Measurements from ENCODE around the gene PPFIA2.
A peak's percentile ranks its signal among the peaks of the same experiment; 100 is the strongest.

PPFIA2 gene

GRCh38 chr12:81263072-81263471 is 496.1 kb downstream of the PPFIA2 start:
- H3K36me3 ChIP-seq (ENCODE audit: control insufficient read depth, insufficient read depth, low read length), result no peaks in the 10 kb centered on the region
- H3K9me3 ChIP-seq (ENCODE audit: control insufficient read depth, insufficient read depth, low read depth, low read length), result no peaks in the 10 kb centered on the region
- no peak overlapping the region for H3K9ac ChIP-seq (ENCODE audit: low read length)
- H3K27ac ChIP-seq (ENCODE audit: low read depth, low read length), result no peak overlapping the region
- no peaks in the 10 kb centered on the region for H3K27me3 ChIP-seq (ENCODE audit: control insufficient read depth, insufficient read depth, low read length)
- no peaks in the 10 kb centered on the region for H3K4me1 ChIP-seq (ENCODE audit: control insufficient read depth, insufficient read depth, low read length)
- H3K4me3 ChIP-seq (ENCODE audit: low read depth, low read length), result no peak overlapping the region

GRCh38 chr12:81261508-81262207 is 497.5 kb downstream of the PPFIA2 start:
- Histone ChIP-seq H3K27ac (ENCODE audit: low read depth, low read length) (no peak overlapping the region), H3K4me1 (ENCODE audit: control insufficient read depth, insufficient read depth, low read length) (peaks cover 5% of the 10 kb centered on the region; the same call in 1 of the 2 replicates), H3K36me3 (ENCODE audit: control insufficient read depth, insufficient read depth, low read length) (no peaks in the 10 kb centered on the region), H3K27me3 (ENCODE audit: control insufficient read depth, insufficient read depth, low read length) (no peaks in the 10 kb centered on the region), H3K4me3 (ENCODE audit: low read depth, low read length) (no peak overlapping the region), H3K9me3 (ENCODE audit: control insufficient read depth, insufficient read depth, low read depth, low read length) (no peaks in the 10 kb centered on the region), H3K9ac (ENCODE audit: low read length) (no peak overlapping the region)

GRCh38 chr12:81259360-81259759 is 499.8 kb downstream of the PPFIA2 start:
- H3K27ac ChIP-seq (ENCODE audit: low read depth, low read length), result no peak overlapping the region
- H3K9me3 ChIP-seq (ENCODE audit: control insufficient read depth, insufficient read depth, low read depth, low read length), result no peaks in the 10 kb centered on the region
- no peak overlapping the region for H3K4me3 ChIP-seq (ENCODE audit: low read depth, low read length)
- H3K9ac ChIP-seq (ENCODE audit: low read length), result no peak overlapping the region
- no peaks in the 10 kb centered on the region for H3K36me3 ChIP-seq (ENCODE audit: control insufficient read depth, insufficient read depth, low read length)
- H3K4me1 ChIP-seq (ENCODE audit: control insufficient read depth, insufficient read depth, low read length), result peaks cover 10% of the 10 kb centered on the region
- no peaks in the 10 kb centered on the region for H3K27me3 ChIP-seq (ENCODE audit: control insufficient read depth, insufficient read depth, low read length)

GRCh38 chr12:81257947-81258551 is 501.1 kb downstream of the PPFIA2 start:
- Histone ChIP-seq H3K27ac (ENCODE audit: low read depth, low read length) (no peak overlapping the region), H3K9me3 (ENCODE audit: control insufficient read depth, insufficient read depth, low read depth, low read length) (no peaks in the 10 kb centered on the region), H3K4me1 (ENCODE audit: control insufficient read depth, insufficient read depth, low read length) (peaks cover 10% of the 10 kb centered on the region), H3K9ac (ENCODE audit: low read length) (no peak overlapping the region), H3K27me3 (ENCODE audit: control insufficient read depth, insufficient read depth, low read length) (no peaks in the 10 kb centered on the region), H3K36me3 (ENCODE audit: control insufficient read depth, insufficient read depth, low read length) (no peaks in the 10 kb centered on the region), H3K4me3 (ENCODE audit: low read depth, low read length) (no peak overlapping the region)

GRCh38 chr12:81255947-81256346 is 503.2 kb downstream of the PPFIA2 start:
- Histone ChIP-seq H3K4me1 (ENCODE audit: control insufficient read depth, insufficient read depth, low read length) (peaks cover 13% of the 10 kb centered on the region), H3K4me3 (ENCODE audit: low read depth, low read length) (no peak overlapping the region), H3K36me3 (ENCODE audit: control insufficient read depth, insufficient read depth, low read length) (no peaks in the 10 kb centered on the region), H3K9ac (ENCODE audit: low read length) (no peak overlapping the region), H3K9me3 (ENCODE audit: control insufficient read depth, insufficient read depth, low read depth, low read length) (no peaks in the 10 kb centered on the region), H3K27me3 (ENCODE audit: control insufficient read depth, insufficient read depth, low read length) (no peaks in the 10 kb centered on the region), H3K27ac (ENCODE audit: low read depth, low read length) (no peak overlapping the region)

- Histone ChIP-seq H3K27ac (ENCODE audit: low read depth, low read length) (no peak overlapping the region), H3K4me1 (ENCODE audit: control insufficient read depth, insufficient read depth, low read length) (peaks cover 13% of the 10 kb centered on the region), H3K9ac (ENCODE audit: low read length) (no peak overlapping the region)
Measured at GRCh38 chr12:81255456-81255855, 503.7 kb downstream of the PPFIA2 start.

GRCh38 chr12:81253360-81253759 is 505.8 kb downstream of the PPFIA2 start:
- Histone ChIP-seq H3K9me3 (ENCODE audit: control insufficient read depth, insufficient read depth, low read depth, low read length) (no peaks in the 10 kb centered on the region), H3K4me1 (ENCODE audit: control insufficient read depth, insufficient read depth, low read length) (peaks cover 13% of the 10 kb centered on the region)

More at GRCh38 chr12:81255456-81255855, 503.7 kb downstream of the PPFIA2 start:
- Histone ChIP-seq H3K27me3 (ENCODE audit: control insufficient read depth, insufficient read depth, low read length) (no peaks in the 10 kb centered on the region), H3K36me3 (ENCODE audit: control insufficient read depth, insufficient read depth, low read length) (no peaks in the 10 kb centered on the region), H3K4me3 (ENCODE audit: low read depth, low read length) (no peak overlapping the region), H3K9me3 (ENCODE audit: control insufficient read depth, insufficient read depth, low read depth, low read length) (no peaks in the 10 kb centered on the region)

GRCh38 chr12:81252228-81252627 is 506.9 kb downstream of the PPFIA2 start:
- Histone ChIP-seq H3K9me3 (ENCODE audit: control insufficient read depth, insufficient read depth, low read depth, low read length) (no peaks in the 10 kb centered on the region), H3K27ac (ENCODE audit: low read depth, low read length) (no peak overlapping the region), H3K4me3 (ENCODE audit: low read depth, low read length) (no peak overlapping the region), H3K4me1 (ENCODE audit: control insufficient read depth, insufficient read depth, low read length) (peaks cover 13% of the 10 kb centered on the region), H3K36me3 (ENCODE audit: control insufficient read depth, insufficient read depth, low read length) (no peaks in the 10 kb centered on the region), H3K27me3 (ENCODE audit: control insufficient read depth, insufficient read depth, low read length) (no peaks in the 10 kb centered on the region), H3K9ac (ENCODE audit: low read length) (no peak overlapping the region)

More at GRCh38 chr12:81253360-81253759, 505.8 kb downstream of the PPFIA2 start:
- no peak overlapping the region for H3K9ac ChIP-seq (ENCODE audit: low read length)
- H3K27me3 ChIP-seq (ENCODE audit: control insufficient read depth, insufficient read depth, low read length), result no peaks in the 10 kb centered on the region
- no peaks in the 10 kb centered on the region for H3K36me3 ChIP-seq (ENCODE audit: control insufficient read depth, insufficient read depth, low read length)
- H3K4me3 ChIP-seq (ENCODE audit: low read depth, low read length), result no peak overlapping the region
- no peak overlapping the region for H3K27ac ChIP-seq (ENCODE audit: low read depth, low read length)

GRCh38 chr12:81249976-81250375 is 509.2 kb downstream of the PPFIA2 start:
- Histone ChIP-seq H3K9me3 (ENCODE audit: control insufficient read depth, insufficient read depth, low read depth, low read length) (no peaks in the 10 kb centered on the region), H3K9ac (ENCODE audit: low read length) (no peak overlapping the region), H3K27ac (ENCODE audit: low read depth, low read length) (no peak overlapping the region), H3K4me1 (ENCODE audit: control insufficient read depth, insufficient read depth, low read length) (peaks cover 13% of the 10 kb centered on the region), H3K36me3 (ENCODE audit: control insufficient read depth, insufficient read depth, low read length) (no peaks in the 10 kb centered on the region), H3K27me3 (ENCODE audit: control insufficient read depth, insufficient read depth, low read length) (no peaks in the 10 kb centered on the region), H3K4me3 (ENCODE audit: low read depth, low read length) (no peak overlapping the region)

GRCh38 chr12:81245907-81246570 is 513.1 kb downstream of the PPFIA2 start:
- Histone ChIP-seq H3K27ac (ENCODE audit: low read depth, low read length) (peak overlapping the region; percentile 41; the same call in 1 of the 2 replicates), H3K9me3 (ENCODE audit: control insufficient read depth, insufficient read depth, low read depth, low read length) (no peaks in the 10 kb centered on the region), H3K9ac (ENCODE audit: low read length) (no peak overlapping the region), H3K4me1 (ENCODE audit: control insufficient read depth, insufficient read depth, low read length) (peaks cover 10% of the 10 kb centered on the region), H3K27me3 (ENCODE audit: control insufficient read depth, insufficient read depth, low read length) (no peaks in the 10 kb centered on the region), H3K36me3 (ENCODE audit: control insufficient read depth, insufficient read depth, low read length) (no peaks in the 10 kb centered on the region), H3K4me3 (ENCODE audit: low read depth, low read length) (no peak overlapping the region)

- Histone ChIP-seq H3K4me3 (ENCODE audit: low read depth, low read length) (no peak overlapping the region), H3K9me3 (ENCODE audit: control insufficient read depth, insufficient read depth, low read depth, low read length) (no peaks in the 10 kb centered on the region), H3K9ac (ENCODE audit: low read length) (no peak overlapping the region), H3K27ac (ENCODE audit: low read depth, low read length) (peak overlapping the region; percentile 41; the same call in 1 of the 2 replicates), H3K4me1 (ENCODE audit: control insufficient read depth, insufficient read depth, low read length) (peaks cover 10% of the 10 kb centered on the region), H3K36me3 (ENCODE audit: control insufficient read depth, insufficient read depth, low read length) (no peaks in the 10 kb centered on the region), H3K27me3 (ENCODE audit: control insufficient read depth, insufficient read depth, low read length) (no peaks in the 10 kb centered on the region)
Measured at GRCh38 chr12:81245458-81245857, 513.7 kb downstream of the PPFIA2 start.

Data from HUES6 (cell line).